Mesenteric fat pad (tissue), 1 donor: ENCODE results near the gene TFAP2C. TPM values are rescaled to one million over a fixed set of nuclear protein-coding genes. Genes with fewer than 3 reads are reported as not detected.
"Not testable (repeated sequence)": the region's sequence is repeated elsewhere in the genome, so short reads cannot be mapped to it uniquely, and the experiment has no call there.

Source experiments
- DNase-seq: peaks from one replicate; pipeline ENCODE4 v3.0.0-alpha.2; 2020; ENCODE audit warnings: low spot score
- total RNA-seq: library from RNA; stranded (reverse); fragmentation: NEBNext Ultra II Directional; extraction: Animal tissue kit (Norgen Biotek cat#: 25700); gene quantifications from one replicate; pipeline ENCODE4 v1.2.1, GENCODE V29; 2021
- donor health status: DM: yes; HTN: yes; CAD: no.

The TFAP2C gene
- total RNA-seq, 1 donor from 2014 or later: 1.3 TPM

DNA sequence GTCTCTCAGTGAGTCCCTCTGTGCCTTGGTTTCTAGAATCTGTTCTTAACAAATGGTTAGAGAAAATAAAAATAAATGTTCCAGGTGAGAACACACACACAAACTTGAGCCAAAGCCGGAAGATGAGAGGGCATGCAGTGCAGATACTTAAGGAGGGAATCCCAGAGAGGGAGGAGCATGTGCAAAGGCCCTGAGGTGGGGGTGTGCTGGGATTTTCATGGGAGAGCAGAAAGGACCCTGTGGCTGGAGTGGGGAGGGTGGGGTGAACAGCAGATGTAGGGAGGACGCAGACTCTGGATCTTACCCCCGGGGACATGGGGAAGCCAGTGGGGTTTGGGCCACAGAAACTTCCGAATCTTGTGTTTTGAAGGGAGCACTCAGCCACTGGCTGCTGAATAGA, 17.5 kb downstream of the TFAP2C start:
- DNase-seq: no peak

DNA sequence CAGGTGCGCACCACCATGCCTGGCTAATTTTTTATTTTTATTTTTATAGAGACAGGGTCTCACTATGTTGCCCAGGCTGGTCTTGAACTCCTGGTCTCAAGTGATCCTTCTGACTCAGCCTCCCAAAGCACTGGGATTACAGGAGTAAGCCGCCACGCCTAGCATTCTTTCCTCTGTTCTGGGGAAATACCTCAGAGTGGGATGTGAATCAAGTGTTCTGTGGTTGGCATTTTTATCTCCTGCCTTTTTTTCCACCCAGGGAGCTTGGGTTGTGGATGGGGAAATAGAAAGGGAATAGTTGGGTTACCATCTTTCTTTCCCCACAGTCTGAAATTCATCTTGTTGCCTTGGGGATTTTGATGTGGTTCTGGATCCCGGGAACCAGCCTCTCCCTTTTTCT, 24.1 kb downstream of the TFAP2C start:
- DNase-seq: no peak

DNA sequence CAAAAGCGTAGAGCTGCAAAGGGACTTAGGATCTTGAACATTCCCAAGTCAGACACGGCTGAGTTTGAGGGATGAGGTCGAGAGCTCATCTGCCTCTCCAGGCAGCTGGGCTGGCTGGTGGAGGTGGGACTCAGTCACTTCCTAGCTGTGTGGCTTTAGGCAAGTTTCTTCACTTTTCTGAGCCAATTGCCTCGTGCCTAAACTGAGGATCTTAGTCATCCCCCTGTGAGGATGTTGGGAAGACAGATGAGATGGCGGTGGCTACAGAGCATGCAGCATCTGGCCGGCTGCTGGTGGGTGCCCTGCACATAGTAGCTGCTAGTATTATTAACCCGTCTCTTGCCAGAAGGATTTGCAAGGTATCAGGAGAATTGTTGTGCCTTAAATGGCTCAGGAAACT, 27.5 kb downstream of the TFAP2C start:
- no peak for DNase-seq

DNA sequence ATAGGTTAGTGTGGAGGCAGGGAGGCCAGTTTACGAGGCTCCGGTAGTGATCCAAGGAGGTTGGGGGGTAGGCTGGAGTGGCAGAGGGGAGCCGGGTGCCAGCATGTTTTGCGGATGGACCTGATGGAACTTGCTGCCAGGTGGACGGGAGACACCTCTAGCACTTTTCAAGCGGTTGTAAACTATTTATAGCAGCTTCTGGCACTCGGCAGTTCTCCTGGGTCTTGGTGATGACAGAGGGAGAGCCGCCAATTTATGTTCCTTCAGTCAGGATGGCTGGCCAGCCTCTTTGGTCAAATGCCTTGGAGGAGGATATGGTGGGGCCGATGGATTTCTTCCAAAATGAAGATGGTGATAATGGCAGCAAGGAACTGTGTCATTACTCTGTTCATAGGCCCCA, 28.8 kb downstream of the TFAP2C start:
- no peak for DNase-seq

DNA sequence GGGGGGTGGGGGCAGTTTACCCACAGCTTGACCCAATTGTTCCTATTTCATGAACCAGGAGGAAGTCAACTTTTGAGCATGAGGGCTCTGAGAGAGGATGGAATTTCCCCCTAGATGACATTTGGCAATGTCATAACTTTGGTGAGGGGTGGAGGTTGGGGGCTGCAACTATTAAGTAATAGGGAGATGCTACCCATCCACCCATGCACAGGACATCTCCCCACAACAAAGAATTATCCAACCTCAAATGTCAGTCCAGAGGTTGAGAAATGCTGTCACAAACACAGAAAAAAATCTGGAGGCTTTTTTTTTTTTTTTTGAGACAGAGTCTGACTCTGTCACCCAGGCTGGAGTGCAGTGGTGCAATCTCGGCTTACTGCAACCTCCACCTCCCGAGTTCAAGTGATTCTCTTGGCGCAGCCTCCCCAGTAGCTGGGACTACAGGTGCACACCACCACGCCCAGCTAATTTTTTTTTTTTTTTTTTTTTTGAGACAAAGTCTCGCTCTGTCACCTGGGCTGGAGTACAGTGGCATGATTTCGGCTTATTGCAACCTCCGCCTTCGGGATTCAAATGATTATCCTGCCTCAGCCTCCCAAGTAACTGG, 29.3 kb downstream of the TFAP2C start:
- DNase-seq: not testable (repeated sequence)

DNA sequence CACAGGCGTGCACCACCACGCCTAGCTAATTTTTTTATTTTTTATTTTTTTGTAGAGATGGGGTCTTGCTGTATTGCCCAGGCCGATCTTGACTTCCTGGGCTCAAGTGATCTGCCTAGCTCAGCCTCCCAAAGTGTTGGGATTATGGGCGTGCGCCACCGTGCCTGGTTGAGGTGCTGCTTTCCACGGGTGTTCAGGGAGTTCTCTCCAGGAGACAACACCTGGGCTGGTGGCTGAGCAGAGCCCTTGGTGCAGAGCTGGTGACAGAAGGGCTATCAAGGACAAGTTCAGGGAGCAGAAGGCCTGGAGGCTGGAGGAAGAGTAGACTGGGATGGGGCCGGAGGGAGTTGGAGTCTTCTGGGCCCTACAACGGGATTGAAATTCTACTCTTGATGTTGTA, 34.6 kb downstream of the TFAP2C start:
- no peak for DNase-seq

DNA sequence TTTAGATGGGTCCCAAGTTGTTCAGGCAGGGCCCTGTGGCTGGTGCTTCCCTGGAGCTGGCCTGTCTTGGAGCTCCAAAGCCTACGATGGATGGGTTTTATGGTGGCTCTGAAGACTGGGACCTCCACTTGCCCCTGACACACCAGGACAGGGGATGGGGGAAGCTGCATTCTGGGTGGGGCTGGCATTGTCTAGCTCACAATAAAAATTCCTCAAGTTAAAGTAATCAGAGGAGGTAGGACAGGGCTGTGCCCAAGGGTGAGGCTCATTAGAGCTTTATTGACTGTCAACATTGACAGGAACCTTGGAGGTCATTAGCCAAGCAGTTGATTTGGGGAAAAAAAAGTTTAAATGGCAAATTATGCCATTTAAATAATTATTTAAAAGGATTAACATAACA, 35.7 kb downstream of the TFAP2C start:
- no peak for DNase-seq

DNA sequence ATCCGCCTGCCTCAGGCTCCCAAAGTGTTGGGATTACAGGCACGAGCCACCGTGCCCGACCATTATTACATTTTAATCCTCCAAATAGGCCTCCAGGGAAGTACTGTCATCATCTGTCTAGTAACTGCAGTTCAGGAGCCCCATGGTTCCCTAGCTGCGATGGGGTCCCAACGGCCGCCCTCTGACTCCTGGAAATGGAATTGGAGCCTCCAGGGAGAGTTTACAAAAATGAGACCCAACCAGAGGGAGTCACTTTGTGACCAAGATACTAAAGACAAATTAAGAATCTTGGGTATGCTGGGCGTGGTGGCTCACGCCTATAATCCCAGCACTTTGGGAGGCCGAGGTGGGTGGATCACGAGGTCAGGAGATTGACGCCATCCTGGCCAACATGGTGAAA, 36.7 kb downstream of the TFAP2C start:
- DNase-seq: no peak

DNA sequence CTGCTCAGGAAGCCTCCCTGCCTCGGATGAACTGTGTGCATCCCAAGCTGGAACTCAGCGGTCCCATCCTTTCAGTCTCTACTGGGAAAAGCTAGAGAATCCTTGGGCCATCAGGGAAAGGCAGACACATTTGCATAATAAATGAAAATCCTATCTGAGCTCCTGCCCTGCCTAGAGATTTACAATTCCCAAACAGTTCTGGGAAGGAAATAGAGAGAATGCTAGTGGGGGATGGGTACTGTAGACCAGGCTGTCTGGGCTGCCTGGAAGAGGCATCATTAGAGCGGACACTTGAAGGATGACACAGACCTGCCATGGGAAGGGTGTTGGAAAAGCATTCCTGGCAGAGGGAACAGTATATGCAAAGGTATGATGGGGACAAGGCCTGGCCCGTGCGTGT, 44.3 kb downstream of the TFAP2C start:
- DNase-seq: no peak

DNA sequence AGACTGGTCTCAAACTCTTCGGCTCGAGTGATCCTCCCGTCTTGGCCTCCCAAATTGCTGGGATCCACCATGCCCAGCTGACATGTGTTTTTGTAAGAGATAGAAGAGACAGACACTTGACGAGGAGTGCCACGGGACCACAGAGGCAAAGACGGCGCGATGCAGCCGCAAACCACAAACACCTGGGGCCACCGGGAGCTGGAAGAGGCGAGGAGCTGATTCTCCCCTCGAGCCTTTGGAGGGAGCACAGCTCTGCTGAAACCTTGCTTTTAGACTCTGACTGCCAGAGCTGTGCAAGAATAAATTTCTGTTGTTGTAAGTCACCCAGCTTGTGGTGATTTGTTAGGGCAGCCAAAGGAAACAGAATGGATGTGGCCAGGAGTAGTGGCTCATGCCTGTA, 46.9 kb downstream of the TFAP2C start:
- no peak for DNase-seq

DNA sequence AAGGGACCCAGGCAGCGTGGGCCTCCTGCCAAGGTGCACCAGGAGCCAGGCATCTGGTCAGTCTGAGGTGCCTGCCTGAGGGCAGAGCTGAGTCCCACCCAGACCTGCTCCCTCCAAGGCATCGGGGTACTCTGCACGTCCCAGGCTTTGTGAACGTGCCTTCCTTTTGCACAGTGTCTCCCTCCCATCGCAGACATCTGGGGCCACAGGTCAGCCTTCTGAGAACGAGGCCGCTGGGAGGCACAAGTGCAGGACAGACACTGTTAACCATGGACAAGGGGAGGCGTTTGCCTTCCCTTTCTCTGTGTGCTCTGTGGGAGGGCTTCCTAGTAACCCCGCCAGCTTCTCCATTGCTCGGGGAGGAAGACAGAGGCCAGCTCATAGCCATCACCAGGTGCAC, 47.6 kb downstream of the TFAP2C start:
- no peak for DNase-seq

DNA sequence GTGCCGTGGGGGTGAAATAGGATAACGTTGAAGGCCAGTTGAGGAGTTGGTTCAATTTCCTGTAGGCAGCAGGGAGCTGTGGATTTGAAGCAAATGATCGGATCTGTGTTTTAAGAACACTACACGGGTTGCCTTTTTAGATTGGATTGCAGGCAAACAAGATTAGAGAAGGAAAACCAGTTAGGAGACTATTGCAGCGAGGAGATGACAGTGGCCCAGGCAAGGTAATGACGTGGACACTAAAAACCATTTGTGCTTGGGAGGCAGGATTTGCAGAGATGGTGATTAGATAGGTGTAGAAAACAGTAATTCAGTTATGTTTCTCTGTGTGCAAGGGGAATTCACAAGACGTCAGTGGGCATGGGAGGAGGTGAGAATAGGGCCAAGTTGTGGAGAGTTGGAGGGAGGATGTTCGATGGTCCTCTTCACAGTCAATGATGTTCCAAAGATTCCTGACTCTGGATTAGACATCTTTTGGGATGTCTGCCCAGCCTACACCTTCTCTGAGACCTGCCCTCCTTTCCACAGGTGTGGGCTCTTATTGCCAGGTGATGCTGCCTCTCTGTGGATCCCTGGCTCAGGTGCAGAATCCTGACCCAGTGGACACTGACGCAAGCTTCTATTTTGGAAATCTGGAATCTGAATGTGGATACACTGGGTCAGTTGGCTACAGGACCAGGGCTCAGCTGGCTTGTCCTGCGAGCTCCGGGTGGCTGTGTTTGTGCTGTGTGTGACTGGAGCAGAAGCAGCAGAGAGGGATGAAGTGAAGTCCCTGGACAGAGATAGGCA, 54.2 kb downstream of the TFAP2C start:
- no peak for DNase-seq

DNA sequence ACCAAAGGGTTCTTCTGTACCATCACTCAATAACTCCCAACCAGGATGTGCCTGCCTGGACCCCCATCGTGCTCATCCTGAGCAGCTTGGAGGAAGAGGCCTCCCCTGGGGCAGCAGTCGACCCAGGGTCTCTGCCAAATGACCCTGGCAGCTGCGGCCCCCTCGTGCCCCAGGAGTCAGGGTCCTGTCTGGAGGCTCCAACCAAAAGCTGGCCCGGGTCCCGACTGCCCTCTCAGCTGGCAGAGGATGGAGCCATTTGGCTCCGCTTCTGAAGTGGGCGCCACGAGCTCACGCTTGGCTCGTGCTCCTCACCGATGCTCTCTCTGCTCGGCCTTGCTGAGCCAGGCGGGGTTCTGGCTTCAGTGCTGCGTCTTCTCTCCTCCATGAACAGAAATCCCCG, 56.8 kb downstream of the TFAP2C start:
- no peak for DNase-seq

DNA sequence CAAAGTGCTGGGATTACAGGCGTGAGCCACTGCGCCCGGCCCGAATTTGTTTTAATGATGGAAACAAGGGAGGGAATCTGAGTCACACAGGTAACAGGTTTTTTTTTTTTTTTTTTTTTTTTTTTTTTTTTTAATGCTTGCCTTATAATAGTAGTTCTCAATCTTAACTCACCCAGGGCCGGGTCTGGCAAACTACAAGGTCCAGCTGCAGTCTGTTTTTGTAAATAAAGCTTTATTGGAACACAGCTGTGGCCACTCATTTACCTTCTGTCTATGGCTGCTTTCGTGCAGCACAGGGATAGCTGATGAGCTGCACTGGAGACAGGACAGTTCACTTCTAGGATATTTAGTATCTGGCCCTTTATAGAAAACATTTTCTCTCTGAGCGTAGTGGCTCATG, 58.0 kb downstream of the TFAP2C start:
- DNase-seq: no peak

DNA sequence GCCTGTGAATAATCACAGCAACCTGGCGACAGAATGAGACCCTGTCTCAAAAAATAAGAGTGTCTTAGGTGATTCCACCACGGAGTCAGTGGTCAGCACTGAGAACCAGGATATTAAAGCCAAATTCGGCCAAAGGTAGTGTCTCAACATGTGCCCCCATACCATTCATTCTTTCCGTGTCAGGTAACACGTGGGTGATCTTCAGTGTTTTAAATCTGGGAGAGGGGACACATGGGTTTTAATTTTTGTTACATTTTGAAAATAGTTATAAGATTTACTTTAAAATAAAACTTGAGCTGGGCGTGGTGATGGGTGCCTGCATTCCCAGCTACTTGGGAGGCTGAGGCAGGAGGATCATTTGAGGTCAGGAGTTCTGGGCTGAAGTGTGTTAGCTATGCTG, 59.0 kb downstream of the TFAP2C start:
- DNase-seq: no peak

Other genes with a start within 250 kb of the TFAP2C start
- 1.4 TPM for gene AURKA, start 237.1 kb upstream of the TFAP2C start, total RNA-seq
- 21.2 TPM for gene CSTF1, start 236.7 kb upstream of the TFAP2C start, total RNA-seq
- gene CASS4, start 217.0 kb upstream of the TFAP2C start, total RNA-seq: 3.1 TPM
- 80.6 TPM for gene RTF2, start 160.7 kb upstream of the TFAP2C start, total RNA-seq
- 0.45 TPM for gene FAM209A, start 104.6 kb upstream of the TFAP2C start, total RNA-seq
- 0.51 TPM for gene FAM209B, start 96.1 kb upstream of the TFAP2C start, total RNA-seq